Activated T-helper 1 cell treated with anti-CD3 and anti-CD28 coated beads, Interleukin-12 subunit alpha, Interleukin-12 subunit beta, Interleukin-2, Interleukin-4 antibody, amounts not matched to agents 30 ng/mL and 10 ng/mL and 1 ng/mL, durations not matched to agents 14 hours and 24 hours and 36 hours (primary cell): ENCODE data around the gene CDC42EP4. TPM values are rescaled to one million over a fixed set of nuclear protein-coding genes. Genes with fewer than 3 reads are reported as not detected.

Experiments used
- DNase-seq: peaks from one replicate; pipeline ENCODE4 v3.0.0; 2021; ENCODE audit warnings: low spot score
- H3K27ac Mint-ChIP-seq: one replicate; pipeline ENCODE4 v1.8.0; 2021; ENCODE audit warnings: mild to moderate bottlenecking, mixed read lengths
- H3K27me3 Mint-ChIP-seq: one replicate; pipeline ENCODE4 v1.8.0; 2022; ENCODE audit warnings: mild to moderate bottlenecking, moderate library complexity, mixed read lengths; ENCODE audit not compliant: insufficient read depth
- H3K36me3 Mint-ChIP-seq: one replicate; pipeline ENCODE4 v1.8.0; 2021; ENCODE audit warnings: low read depth, mixed read lengths
- H3K4me1 Mint-ChIP-seq: one replicate; pipeline ENCODE4 v1.8.0; 2021; ENCODE audit warnings: low read depth, mixed read lengths
- H3K4me3 Mint-ChIP-seq: one replicate; pipeline ENCODE4 v1.8.0; 2021; ENCODE audit warnings: mild to moderate bottlenecking, moderate library complexity, mixed read lengths
- H3K9me3 Mint-ChIP-seq: one replicate; pipeline ENCODE4 v1.8.0; 2021; ENCODE audit warnings: mixed read lengths
- intact Hi-C: fragments of 100-400 bp; cut with micrococcal nuclease; formaldehyde crosslinking; loops from one replicate; pipeline ENCODE4 v1.15.1; 2024
- total RNA-seq: library from RNA; stranded (reverse); gene quantifications from 2 replicates; pipeline ENCODE4 v1.2.3, GENCODE V29; 2022

CDC42EP4 gene, protein sequence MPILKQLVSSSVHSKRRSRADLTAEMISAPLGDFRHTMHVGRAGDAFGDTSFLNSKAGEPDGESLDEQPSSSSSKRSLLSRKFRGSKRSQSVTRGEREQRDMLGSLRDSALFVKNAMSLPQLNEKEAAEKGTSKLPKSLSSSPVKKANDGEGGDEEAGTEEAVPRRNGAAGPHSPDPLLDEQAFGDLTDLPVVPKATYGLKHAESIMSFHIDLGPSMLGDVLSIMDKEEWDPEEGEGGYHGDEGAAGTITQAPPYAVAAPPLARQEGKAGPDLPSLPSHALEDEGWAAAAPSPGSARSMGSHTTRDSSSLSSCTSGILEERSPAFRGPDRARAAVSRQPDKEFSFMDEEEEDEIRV
- 0.78 and 1.1 TPM in 2 replicates for total RNA-seq

DNA sequence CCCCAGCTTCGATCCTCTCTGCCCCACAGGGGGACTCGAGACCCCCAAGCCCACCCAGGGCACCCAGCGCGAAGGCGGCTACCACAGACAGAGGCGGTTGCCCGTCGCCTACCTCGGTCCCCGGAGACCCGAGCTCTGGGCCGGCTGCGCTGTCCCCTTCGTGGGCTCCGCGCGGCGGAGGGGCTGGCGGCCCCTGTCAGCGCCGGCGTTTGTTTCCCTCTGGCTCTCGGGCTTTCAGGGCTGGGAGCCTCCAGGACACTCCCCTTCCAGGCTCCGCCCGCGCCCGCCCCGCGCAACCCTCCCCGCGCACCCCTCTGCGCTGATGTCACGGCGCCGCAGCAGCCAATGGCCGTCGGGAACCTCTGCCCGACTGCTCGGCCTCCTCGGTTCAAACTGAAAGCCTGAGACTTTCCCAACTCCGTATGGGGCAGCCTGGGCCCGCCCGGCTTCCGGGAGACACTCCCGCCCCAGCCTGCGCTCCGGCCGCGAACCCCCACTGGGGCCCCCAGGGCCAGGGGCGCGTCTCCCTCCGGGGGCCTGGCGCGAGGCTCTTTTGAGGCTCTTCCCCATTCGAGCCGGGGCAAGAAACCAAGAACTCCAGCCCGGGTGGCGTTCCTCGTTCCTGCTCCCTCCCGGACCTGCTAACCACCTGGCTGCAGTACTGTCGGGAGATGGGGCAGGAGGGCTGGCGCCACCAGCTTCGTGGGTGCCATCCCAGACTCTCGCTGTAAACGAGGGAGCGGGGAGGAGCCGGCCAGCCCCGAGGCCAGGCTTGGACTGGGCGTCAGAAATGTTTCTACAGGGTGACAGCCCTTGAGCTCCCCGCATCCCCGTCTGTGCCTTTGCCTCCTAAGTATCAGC, at the start of gene CDC42EP4:
Gene CDC42EP4 (minus strand): TSS at position 221 of the 861 bp plus-strand sequence. CDS start 25,501 bp downstream, outside the sequence.
- H3K4me1 Mint-ChIP-seq, result peaks cover 7% of the 10 kb centered on the region
- H3K36me3 Mint-ChIP-seq, result no peaks in the 10 kb centered on the region
- H3K27me3 Mint-ChIP-seq, result peaks cover 18% of the 10 kb centered on the region
- no peak within 1 kb of the TSS for H3K27ac Mint-ChIP-seq
- peak; percentile 84 for DNase-seq
- H3K9me3 Mint-ChIP-seq, result no peaks in the 10 kb centered on the region
- H3K4me3 Mint-ChIP-seq, result peak within 1 kb of the TSS; percentile 85
- intact Hi-C loops, result loop anchor here (1.0 to 5.0 kb wide), 8 partner anchors 57 to 720 kb away; partner anchors contain the start of gene SLC39A11

DNA sequence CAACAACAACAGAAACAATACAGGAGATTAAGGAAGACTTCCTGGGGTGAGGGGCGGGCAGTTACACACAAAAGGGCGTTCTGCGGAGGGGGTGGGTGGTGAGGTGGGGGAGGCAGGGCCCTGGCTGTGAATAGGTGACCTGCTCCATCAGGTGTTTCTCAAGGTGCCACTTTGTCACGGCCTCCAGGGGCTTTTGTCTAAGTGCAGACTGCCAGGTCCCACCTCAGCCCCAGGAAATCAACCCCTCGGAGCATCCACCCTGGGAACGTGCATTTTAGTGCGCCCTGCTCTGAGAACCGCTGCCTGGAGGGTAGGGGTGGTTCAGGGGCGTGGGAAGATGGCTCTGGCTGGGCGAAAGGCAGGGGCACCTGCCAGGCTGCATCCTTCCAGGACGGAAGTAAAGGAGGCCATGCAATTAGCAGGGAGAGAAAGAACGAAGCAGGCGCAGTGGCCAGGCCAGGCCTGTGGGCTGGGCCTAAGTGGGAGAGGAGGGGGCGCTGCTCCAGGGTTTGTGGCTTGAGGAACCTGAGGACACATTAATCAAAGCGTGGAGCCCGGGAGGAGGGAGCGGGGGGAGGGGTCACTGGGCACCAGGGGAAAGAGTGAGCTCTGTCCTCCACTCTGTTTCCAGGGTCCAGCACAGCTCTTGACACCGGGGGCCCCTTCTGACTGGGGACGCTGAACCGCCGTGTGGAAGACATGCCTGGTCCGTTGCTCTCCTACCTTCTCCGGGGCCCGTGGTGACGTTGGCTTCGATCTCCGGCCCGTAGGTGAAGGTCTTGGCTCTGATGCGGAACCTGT, 49.4 kb upstream of the CDC42EP4 start:
- Mint-ChIP-seq H3K27ac (no peak overlapping the region), H3K9me3 (no peaks in the 10 kb centered on the region), H3K4me3 (no peak overlapping the region), H3K27me3 (no peaks in the 10 kb centered on the region), H3K36me3 (no peaks in the 10 kb centered on the region), H3K4me1 (no peaks in the 10 kb centered on the region)
- DNase-seq, result no peak
- intact Hi-C loops, result no loop called here

DNA sequence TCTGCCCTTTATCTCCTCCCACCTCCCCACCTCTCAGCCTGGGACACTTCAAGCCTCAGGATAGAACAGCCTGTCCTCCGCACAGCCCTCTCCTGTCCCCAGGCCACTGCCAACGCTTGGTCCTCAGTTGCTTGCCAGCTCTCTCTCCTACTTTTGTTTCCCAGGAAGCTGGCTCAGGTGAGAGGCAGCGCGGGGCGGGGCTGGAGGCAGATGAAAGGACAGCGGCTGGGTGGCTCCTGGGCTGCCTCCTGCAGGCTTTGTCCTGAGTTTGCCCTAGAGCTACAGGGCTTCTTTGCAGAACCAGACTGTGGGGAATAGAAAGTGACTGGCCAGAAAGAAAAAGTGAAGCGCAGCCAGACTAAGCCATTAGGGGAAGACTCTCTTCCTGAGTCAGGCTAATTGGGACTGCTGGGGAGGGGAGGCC, 48.2 kb upstream of the CDC42EP4 start:
- no peak overlapping the region for H3K27ac Mint-ChIP-seq
- H3K27me3 Mint-ChIP-seq, result no peaks in the 10 kb centered on the region

DNA sequence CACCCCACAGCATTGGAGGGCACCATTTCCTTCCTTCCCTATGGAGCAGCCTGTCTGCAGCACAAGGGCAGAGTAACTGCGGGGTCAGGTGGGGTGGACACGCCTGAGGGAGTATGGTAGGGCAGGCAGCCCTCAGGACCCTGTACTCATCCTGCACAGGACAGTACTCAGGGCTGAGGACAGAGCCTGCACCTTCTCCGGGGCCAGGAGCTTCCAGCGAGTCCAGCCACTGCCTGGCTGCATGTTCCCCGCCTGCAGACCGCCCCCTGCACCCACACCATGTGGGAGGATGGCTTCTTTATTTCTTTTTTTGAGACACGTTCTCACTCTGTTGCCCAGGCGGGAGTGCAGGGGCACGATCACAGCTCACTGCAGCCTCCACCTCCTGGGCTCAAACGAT, 47.6 kb upstream of the CDC42EP4 start:
- no peak for DNase-seq
- Mint-ChIP-seq H3K36me3 (no peaks in the 10 kb centered on the region), H3K27me3 (no peaks in the 10 kb centered on the region), H3K9me3 (no peaks in the 10 kb centered on the region), H3K4me3 (no peak overlapping the region), H3K4me1 (no peaks in the 10 kb centered on the region), H3K27ac (no peak overlapping the region)
- intact Hi-C loops, result no loop called here

More for the DNA sequence above, 48.2 kb upstream of the CDC42EP4 start:
- Mint-ChIP-seq H3K4me1 (no peaks in the 10 kb centered on the region), H3K4me3 (no peak overlapping the region), H3K36me3 (no peaks in the 10 kb centered on the region), H3K9me3 (no peaks in the 10 kb centered on the region)
- intact Hi-C loops, result no loop called here
- no peak for DNase-seq

DNA sequence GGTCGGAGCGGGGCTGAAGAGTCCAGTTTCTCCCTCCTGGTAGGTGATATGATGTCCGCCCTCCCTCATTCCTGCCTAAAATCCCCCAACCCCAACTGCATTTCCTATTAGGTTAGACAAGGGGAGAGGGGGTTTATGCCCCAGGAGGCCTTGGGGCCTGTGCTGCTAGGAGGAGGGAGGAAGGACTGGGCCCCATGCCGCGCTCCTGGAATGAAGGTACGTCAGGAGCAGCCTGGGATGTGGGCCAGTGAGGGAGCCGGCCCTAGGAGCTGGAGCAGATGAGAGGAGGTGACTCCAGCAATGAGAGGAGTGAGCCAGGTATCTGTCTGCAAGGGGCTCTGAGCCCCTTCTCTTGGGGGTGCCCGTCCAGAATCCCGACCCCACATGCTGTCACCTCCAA, 46.9 kb upstream of the CDC42EP4 start:
- intact Hi-C loops, result no loop called here

DNA sequence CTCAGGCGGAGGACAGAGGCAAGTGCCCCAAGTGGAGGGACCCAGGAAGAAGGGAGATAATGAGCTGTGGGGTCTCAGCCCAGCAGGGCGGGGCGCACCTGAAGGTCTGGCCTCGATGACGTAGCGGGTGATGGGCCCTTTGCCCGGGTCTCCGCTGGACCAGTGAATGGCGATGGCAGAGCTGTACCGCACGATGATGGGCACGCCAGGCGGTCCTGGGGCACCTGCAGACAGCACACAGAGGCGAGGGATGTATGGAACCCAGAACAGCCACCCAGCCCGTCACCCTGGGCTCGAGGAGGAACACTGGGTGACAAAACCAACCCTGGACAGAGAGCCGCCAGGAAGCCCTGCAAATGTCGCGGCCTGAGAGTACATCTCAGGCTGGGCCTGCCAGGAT, 46.2 kb upstream of the CDC42EP4 start:
- no peak for DNase-seq
- no peak overlapping the region for H3K27ac Mint-ChIP-seq
- no peaks in the 10 kb centered on the region for H3K4me1 Mint-ChIP-seq
- H3K9me3 Mint-ChIP-seq, result no peaks in the 10 kb centered on the region
- H3K36me3 Mint-ChIP-seq, result no peaks in the 10 kb centered on the region
- intact Hi-C loops, result no loop called here
- H3K4me3 Mint-ChIP-seq, result no peak overlapping the region
- no peaks in the 10 kb centered on the region for H3K27me3 Mint-ChIP-seq

More for the DNA sequence above, 46.9 kb upstream of the CDC42EP4 start:
- Mint-ChIP-seq H3K4me1 (no peaks in the 10 kb centered on the region), H3K27ac (no peak overlapping the region), H3K36me3 (no peaks in the 10 kb centered on the region), H3K9me3 (no peaks in the 10 kb centered on the region), H3K4me3 (no peak overlapping the region), H3K27me3 (no peaks in the 10 kb centered on the region)
- no peak for DNase-seq

DNA sequence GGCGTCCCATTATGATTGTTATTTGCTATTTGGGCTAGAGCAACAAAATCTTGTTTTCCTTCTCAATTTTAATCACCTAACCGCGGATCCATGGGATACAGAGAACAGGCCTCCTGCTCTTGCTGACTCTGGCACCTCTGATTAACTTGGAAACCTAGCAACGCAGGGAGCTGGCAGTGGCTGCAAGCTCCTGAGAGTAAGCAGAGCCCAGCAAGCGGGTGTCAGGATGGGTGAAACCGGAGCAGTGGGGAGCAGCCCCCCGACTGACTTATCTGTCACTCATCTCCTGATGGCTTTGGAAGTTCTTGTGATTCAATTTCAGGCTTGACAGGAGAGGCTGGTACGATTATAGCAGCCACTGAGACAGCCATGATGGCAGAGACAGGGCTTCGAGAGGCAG, 45.5 kb upstream of the CDC42EP4 start:
- no peaks in the 10 kb centered on the region for H3K9me3 Mint-ChIP-seq
- H3K4me3 Mint-ChIP-seq, result no peak overlapping the region

DNA sequence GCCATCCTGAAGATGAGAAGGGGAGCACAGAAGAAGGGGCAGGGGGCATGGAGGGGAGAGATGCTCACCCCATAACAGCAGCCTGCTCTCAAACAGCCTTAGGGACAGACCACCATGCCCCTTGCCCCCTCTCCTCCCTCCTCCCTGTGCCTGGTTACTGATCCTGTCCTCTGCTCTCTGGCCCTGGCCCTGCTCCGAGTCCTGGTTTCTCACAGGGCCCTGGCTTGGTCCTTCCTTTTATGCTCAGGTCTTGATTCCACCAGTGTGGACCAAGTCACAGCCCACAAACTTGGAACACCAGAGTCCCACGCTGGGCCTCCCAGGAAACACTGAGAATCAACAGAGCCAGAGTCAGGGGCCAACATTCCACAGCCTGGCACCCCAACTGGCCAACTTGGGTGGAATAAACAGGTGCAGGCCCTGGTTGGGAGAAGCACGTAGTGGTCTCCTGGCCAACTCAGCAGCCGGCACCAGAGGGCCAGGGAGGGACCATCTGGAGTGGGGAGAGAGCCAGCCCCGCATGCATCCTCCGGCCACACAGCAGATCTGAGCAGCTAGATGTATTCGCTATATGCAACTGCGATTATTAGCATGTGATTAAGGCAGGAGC, 44.9 kb upstream of the CDC42EP4 start:
- H3K36me3 Mint-ChIP-seq, result no peaks in the 10 kb centered on the region
- no peak overlapping the region for H3K27ac Mint-ChIP-seq
- no peak for DNase-seq
- no peaks in the 10 kb centered on the region for H3K9me3 Mint-ChIP-seq
- intact Hi-C loops, result no loop called here
- H3K4me1 Mint-ChIP-seq, result no peaks in the 10 kb centered on the region
- no peaks in the 10 kb centered on the region for H3K27me3 Mint-ChIP-seq
- no peak overlapping the region for H3K4me3 Mint-ChIP-seq

More for the DNA sequence above, 45.5 kb upstream of the CDC42EP4 start:
- DNase-seq, result no peak
- Mint-ChIP-seq H3K36me3 (no peaks in the 10 kb centered on the region), H3K4me1 (no peaks in the 10 kb centered on the region), H3K27me3 (no peaks in the 10 kb centered on the region), H3K27ac (no peak overlapping the region)
- intact Hi-C loops, result no loop called here

DNA sequence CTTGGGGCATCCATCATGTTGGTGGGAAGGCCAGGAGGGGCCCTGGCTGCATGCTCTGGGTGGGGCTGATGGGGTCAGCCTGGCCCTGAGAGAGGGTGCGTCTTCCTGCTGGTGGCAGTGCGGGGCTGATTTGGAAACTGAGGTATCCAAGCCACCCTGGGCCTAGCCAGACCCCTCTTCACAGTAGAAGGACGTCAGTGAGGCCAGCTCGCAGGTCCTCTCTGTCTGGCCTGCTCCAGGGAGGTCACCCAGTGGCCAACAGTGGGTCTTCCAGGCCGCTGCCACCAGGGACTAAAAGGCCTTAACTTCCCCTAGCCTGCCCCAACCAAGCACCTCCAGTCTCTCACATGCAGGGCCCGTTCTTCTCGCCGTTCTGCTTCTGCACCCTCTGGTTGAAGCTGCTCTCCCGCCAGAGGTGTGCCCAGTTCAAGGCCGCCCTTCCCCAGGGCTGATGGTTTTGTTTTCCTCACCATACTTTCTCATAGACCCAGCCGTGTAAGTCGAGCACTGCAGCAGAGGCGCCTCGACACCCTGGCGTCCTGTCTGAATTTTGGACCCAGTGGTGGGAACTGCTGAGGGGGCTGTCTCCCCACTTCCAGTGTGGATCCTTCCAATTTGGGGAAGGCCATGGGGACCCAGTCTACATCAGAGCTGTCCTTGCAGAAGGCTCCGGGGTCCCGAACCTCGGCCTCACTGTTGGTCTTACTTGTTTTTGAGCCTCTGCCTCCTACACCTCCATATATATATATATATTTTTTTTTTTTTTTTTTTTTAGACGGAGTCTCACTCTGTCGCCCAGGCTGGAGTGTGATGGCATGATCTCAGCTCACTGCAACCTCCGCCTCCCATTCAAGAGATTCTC, 42.9 kb upstream of the CDC42EP4 start:
- Mint-ChIP-seq H3K27ac (no peak overlapping the region), H3K4me1 (no peaks in the 10 kb centered on the region), H3K27me3 (no peaks in the 10 kb centered on the region), H3K4me3 (no peak overlapping the region), H3K9me3 (no peaks in the 10 kb centered on the region), H3K36me3 (no peaks in the 10 kb centered on the region)
- intact Hi-C loops, result no loop called here
- no peak for DNase-seq

DNA sequence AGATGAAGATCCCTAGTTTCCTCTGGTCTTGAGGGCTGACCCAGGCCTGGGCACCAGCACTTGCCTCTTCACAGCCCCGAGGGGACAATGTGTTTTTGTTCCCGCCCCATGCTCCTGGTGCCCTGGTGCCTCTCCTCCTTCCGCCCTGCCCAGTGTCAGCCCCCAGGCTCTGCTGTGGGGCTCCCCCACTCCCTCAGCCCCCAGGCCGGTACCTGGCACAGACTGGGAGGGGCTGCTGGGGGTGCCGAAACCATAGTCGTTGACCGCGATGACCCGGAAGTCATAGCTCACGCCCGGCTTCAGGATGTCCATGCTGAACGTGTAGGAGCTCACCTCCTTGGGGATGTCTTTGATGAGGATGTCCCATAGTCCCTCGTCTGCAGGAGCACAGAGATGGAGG, 40.5 kb upstream of the CDC42EP4 start:
- DNase-seq, result no peak
- intact Hi-C loops, result no loop called here
- no peaks in the 10 kb centered on the region for H3K27me3 Mint-ChIP-seq
- H3K27ac Mint-ChIP-seq, result no peak overlapping the region
- no peaks in the 10 kb centered on the region for H3K4me1 Mint-ChIP-seq
- H3K36me3 Mint-ChIP-seq, result no peaks in the 10 kb centered on the region
- no peak overlapping the region for H3K4me3 Mint-ChIP-seq
- H3K9me3 Mint-ChIP-seq, result no peaks in the 10 kb centered on the region

DNA sequence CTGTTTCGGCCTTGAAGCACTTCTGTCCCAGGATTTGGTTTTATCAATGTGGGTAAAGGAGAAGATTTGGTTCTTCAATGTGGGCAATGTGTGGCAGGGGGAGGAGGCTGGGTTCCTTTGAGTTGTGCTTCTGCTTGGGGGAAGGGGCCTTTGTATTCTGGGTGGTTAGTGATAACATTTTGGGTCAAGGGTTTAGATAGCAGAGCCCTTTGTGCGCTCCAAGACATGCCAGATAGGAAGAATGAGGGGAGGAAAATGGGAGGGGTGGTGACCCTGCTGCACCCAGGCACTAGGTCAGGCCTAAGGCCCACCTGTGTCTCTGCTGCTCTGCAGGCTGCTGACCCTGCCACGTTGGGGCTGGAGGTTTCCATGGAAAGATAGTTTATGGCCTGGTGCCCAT, 40.0 kb upstream of the CDC42EP4 start:
- H3K4me3 Mint-ChIP-seq, result no peak overlapping the region
- no peaks in the 10 kb centered on the region for H3K36me3 Mint-ChIP-seq
- intact Hi-C loops, result no loop called here
- H3K27ac Mint-ChIP-seq, result no peak overlapping the region
- H3K4me1 Mint-ChIP-seq, result no peaks in the 10 kb centered on the region
- no peaks in the 10 kb centered on the region for H3K27me3 Mint-ChIP-seq
- no peaks in the 10 kb centered on the region for H3K9me3 Mint-ChIP-seq
- no peak for DNase-seq

DNA sequence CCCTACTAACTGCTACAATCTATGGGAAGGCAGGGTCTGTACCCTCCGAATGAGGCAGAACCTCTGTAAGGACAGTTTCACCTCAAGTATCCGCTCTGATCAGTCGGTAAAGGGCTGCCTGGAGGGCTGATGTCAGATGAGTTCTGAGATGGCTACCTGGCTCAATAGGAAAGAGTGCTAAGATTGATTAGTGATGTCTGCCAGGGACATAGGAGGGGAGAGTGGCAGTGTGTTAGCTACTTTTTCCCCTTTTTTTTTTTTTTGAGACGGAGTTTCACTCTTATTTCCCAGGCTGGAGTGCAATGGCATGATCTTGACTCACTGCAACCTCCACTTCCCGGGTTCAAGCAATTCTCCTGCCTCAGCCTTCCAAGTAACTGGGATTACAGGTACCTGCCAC, 39.1 kb upstream of the CDC42EP4 start:
- Mint-ChIP-seq H3K4me1 (no peaks in the 10 kb centered on the region), H3K36me3 (no peaks in the 10 kb centered on the region), H3K27ac (no peak overlapping the region), H3K9me3 (no peaks in the 10 kb centered on the region), H3K4me3 (no peak overlapping the region), H3K27me3 (no peaks in the 10 kb centered on the region)
- DNase-seq, result no peak
- intact Hi-C loops, result no loop called here
